Keratinocyte (primary cell): ENCODE data around the gene SPA17. TPM values are rescaled to one million over a fixed set of nuclear protein-coding genes. Genes with fewer than 3 reads are reported as not detected.

Experiments
- DNase-seq: peaks from one replicate; pipeline ENCODE4 v3.0.0-alpha.2; 2011; ENCODE audit warnings: low read depth, missing footprints, low spot score
- FAIRE-seq: peaks from 2 replicates; lab custom pipeline; 2011; peaks lifted over from hg19 to GRCh38; lab: Jason Lieb, UNC
- H2AFZ ChIP-seq: 2 replicates; pipeline ENCODE4 v1.6.0; 2012; ENCODE audit warnings: low read length, control low read depth, inconsistent platforms; ENCODE audit not compliant: control insufficient read depth
- H3K27ac ChIP-seq: 2 replicates; pipeline ENCODE4 v1.5.1; 2011; ENCODE audit warnings: low read length; ENCODE audit not compliant: control insufficient read depth, insufficient read depth
- H3K27me3 ChIP-seq: 3 replicates; pipeline ENCODE4 v1.6.0; 2011; ENCODE audit warnings: low read length; ENCODE audit not compliant: control insufficient read depth, insufficient read depth; ENCODE audit errors: extremely low read depth
- H3K36me3 ChIP-seq, 2 experiments: 2 replicates in 1 of 2; 3 replicates in 1 of 2; pipeline ENCODE4 v1.5.1; 2011; ENCODE audit warnings: low read length in 2 of 2, mild to moderate bottlenecking in 1 of 2; ENCODE audit not compliant: control insufficient read depth in 2 of 2, insufficient read depth in 2 of 2; ENCODE audit errors: extremely low read depth in 1 of 2
- H3K4me1 ChIP-seq: 3 replicates; pipeline ENCODE4 v1.5.1; 2011; ENCODE audit warnings: low read length; ENCODE audit not compliant: control insufficient read depth, insufficient read depth; ENCODE audit errors: extremely low read depth
- H3K4me2 ChIP-seq: 3 replicates; pipeline ENCODE4 v1.6.0; 2011; ENCODE audit warnings: low read depth, low read length; ENCODE audit not compliant: control insufficient read depth, insufficient read depth; ENCODE audit errors: extremely low read depth
- H3K4me3 ChIP-seq, 3 experiments: fragments of 200-600 bp in 1 of 3; sonication (generic) in 1 of 3; 2 replicates in 2 of 3; 3 replicates in 1 of 3; pipeline ENCODE4 v1.5.1; 2011 to 2016; ENCODE audit warnings: low read length in 3 of 3, mild to moderate bottlenecking in 3 of 3, control low read depth in 2 of 3, inconsistent platforms in 1 of 3, low read depth in 1 of 3, mixed read lengths in 1 of 3, mixed run types in 1 of 3, moderate library complexity in 1 of 3; ENCODE audit not compliant: control insufficient read depth in 2 of 3, insufficient read depth in 2 of 3; ENCODE audit errors: extremely low read depth in 1 of 3
- H3K79me2 ChIP-seq: 2 replicates; pipeline ENCODE4 v1.6.0; 2012; ENCODE audit warnings: low read length; ENCODE audit not compliant: control insufficient read depth, insufficient read depth
- H3K9ac ChIP-seq: 3 replicates; pipeline ENCODE4 v1.6.0; 2011; ENCODE audit warnings: low read length; ENCODE audit not compliant: control insufficient read depth, insufficient read depth; ENCODE audit errors: extremely low read depth
- H3K9me1 ChIP-seq: 3 replicates; pipeline ENCODE4 v1.6.0; 2011; ENCODE audit warnings: low read length; ENCODE audit not compliant: control insufficient read depth, insufficient read depth; ENCODE audit errors: extremely low read depth
- H3K9me3 ChIP-seq: 2 replicates; pipeline ENCODE4 v1.5.1; 2012; ENCODE audit warnings: low read depth, low read length; ENCODE audit not compliant: control insufficient read depth
- H4K20me1 ChIP-seq: 3 replicates; pipeline ENCODE4 v1.6.0; 2011; ENCODE audit warnings: low read length; ENCODE audit not compliant: control insufficient read depth, insufficient read depth; ENCODE audit errors: extremely low read depth
- CTCF ChIP-seq, 3 experiments: IDR thresholded peaks in 1 of 3; conservative IDR thresholded peaks in 1 of 3; optimal IDR thresholded peaks in 1 of 3; 2 replicates in 2 of 3; 3 replicates in 1 of 3; pipeline versions ENCODE3 to v1.5.1; 2011; ENCODE audit warnings: low read length in 3 of 3, mild to moderate bottlenecking in 3 of 3, moderate library complexity in 2 of 3, control low read depth in 1 of 3, inconsistent platforms in 1 of 3; ENCODE audit not compliant: insufficient read depth in 2 of 3; ENCODE audit errors: extremely low read depth in 1 of 3
- EZH2 ChIP-seq: IDR thresholded peaks from one replicate; pipeline ENCODE4 v1.6.1; 2012; ENCODE audit warnings: inconsistent platforms, mild to moderate bottlenecking, low read length, moderate library complexity
- dilution Hi-C: fragments of 300-500 bp; cut with MboI; formaldehyde crosslinking; loops from one replicate; pipeline ENCODE4 v1.7.0; 2020; ENCODE audit warnings: low sequenced_read_pairs; ENCODE audit not compliant: extremely low pct_ligation_motif_present
- polyA plus RNA-seq, 5 experiments: library from polyadenylated mRNA; depleted of rRNA in 3 of 5; stranded (reverse) in 3 of 5; stranded (forward) in 1 of 5; unstranded in 1 of 5; fragments of >200 nt; gene quantifications; 1 replicate in 1 of 5; 2 replicates in 3 of 5; 3 replicates in 1 of 5; pipeline versions ENCODE4 v1.2.1 to v1.2.3, GENCODE V29; 2011 to 2012; ENCODE audit warnings: missing spikeins in 2 of 5, low read depth in 1 of 5, low replicate concordance in 1 of 5

The SPA17 gene
- polyA plus RNA-seq, 1 donor (not counting 4 experiments of a cell fraction or from before 2014, with no cell fraction given): 19.5 TPM

GRCh38 chr11:124644426-124645280 lies 29.1 kb upstream of the SPA17 start:
- Histone ChIP-seq H3K27ac (no peak overlapping the region), H3K4me3 (peak overlapping the region in 1 of 3 experiments; percentile 2), H4K20me1 (no peaks in the 10 kb centered on the region), H3K9ac (peak overlapping the region; percentile 39), H3K4me2 (peak overlapping the region; percentile 81), H3K36me3 (no peaks in the 10 kb centered on the region), H3K79me2 (no peaks in the 10 kb centered on the region), H3K9me3 (peaks cover 4% of the 10 kb centered on the region), H3K4me1 (peaks cover 3% of the 10 kb centered on the region), H3K9me1 (no peaks in the 10 kb centered on the region), H3K27me3 (no peaks in the 10 kb centered on the region), H2AFZ (peak overlapping the region; percentile 64)
- dilution Hi-C loops: no loop called here
- TF ChIP-seq CTCF (optimal IDR thresholded peaks at IDR 0.05 in 1 of 3, IDR thresholded peaks at IDR 0.05 in 1 of 3, conservative IDR thresholded peaks at IDR 0.05 in 1 of 3; ENCODE audit: extremely low read depth in 1 of 3, insufficient read depth in 2 of 3, low read length in 3 of 3) (peak; percentile 70 to 83 (median 79)), EZH2 (no peak)
- DNase-seq (no peak), FAIRE-seq (peak; percentile 51)

GRCh38 chr11:124646148-124646547 lies 27.6 kb upstream of the SPA17 start:
- no peak for DNase-seq
- H2AFZ ChIP-seq: no peak overlapping the region

More at GRCh38 chr11:124646148-124646547, 27.6 kb upstream of the SPA17 start:
- Histone ChIP-seq H3K4me3 (no peak overlapping the region), H3K36me3 (no peaks in the 10 kb centered on the region), H3K27me3 (no peaks in the 10 kb centered on the region), H3K4me1 (peaks cover 3% of the 10 kb centered on the region), H4K20me1 (no peaks in the 10 kb centered on the region), H3K9ac (no peak overlapping the region), H3K27ac (no peak overlapping the region), H3K4me2 (no peak overlapping the region), H3K9me1 (no peaks in the 10 kb centered on the region), H3K9me3 (no peaks in the 10 kb centered on the region), H3K79me2 (no peaks in the 10 kb centered on the region)
- dilution Hi-C loops: no loop called here
- no peak for FAIRE-seq
- TF ChIP-seq EZH2: no peak
